GM12891 (cell line): Measurements from ENCODE around the gene CDC20.
"Not testable (repeated sequence)": the region's sequence is repeated elsewhere in the genome, so short reads cannot be mapped to it uniquely, and the experiment has no call there.

Experiments used
- DNase-seq: peaks from one replicate; pipeline ENCODE4 v3.0.0; 2011; ENCODE audit warnings: low spot score; ENCODE audit not compliant: insufficient read length
- FAIRE-seq: peaks from 2 replicates; lab custom pipeline; 2011; peaks lifted over from hg19 to GRCh38; lab: Jason Lieb, UNC
- PAX5 ChIP-seq: IDR thresholded peaks from 2 replicates; pipeline ENCODE4 v1.6.1; 2011; ENCODE audit warnings: low read length, moderate library complexity, mild to moderate bottlenecking; ENCODE audit not compliant: insufficient read depth, severe bottlenecking
- POLR2A ChIP-seq: IDR thresholded peaks from 2 replicates; pipeline ENCODE4 v1.6.1; 2011; ENCODE audit warnings: low read depth, low read length, control low read depth
- POLR2AphosphoS5 ChIP-seq: IDR thresholded peaks from 2 replicates; pipeline ENCODE4 v1.6.1; 2011; ENCODE audit warnings: low read depth, low read length, control low read depth
- POU2F2 ChIP-seq: IDR thresholded peaks from 2 replicates; pipeline ENCODE4 v1.6.1; 2011; ENCODE audit warnings: low read depth, mild to moderate bottlenecking, control low read depth, low read length, moderate library complexity
- SPI1 ChIP-seq: IDR thresholded peaks from 2 replicates; pipeline ENCODE4 v1.6.1; 2011; ENCODE audit warnings: low read depth, low read length, control low read depth
- TAF1 ChIP-seq: IDR thresholded peaks from 2 replicates; pipeline ENCODE4 v1.6.1; 2011; ENCODE audit warnings: low read depth, low read length, control low read depth

CDC20 gene

GRCh38 chr1:43365678-43366077 lies 6.9 kb downstream of the CDC20 start:
- FAIRE-seq, result no peak
- DNase-seq, result no peak
- TF ChIP-seq POLR2A (no peak), POU2F2 (no peak), PAX5 (no peak), TAF1 (no peak), SPI1 (no peak), POLR2AphosphoS5 (no peak)

GRCh38 chr1:43366179-43366578 lies 7.4 kb downstream of the CDC20 start:
- FAIRE-seq (no peak), DNase-seq (no peak)
- TF ChIP-seq POU2F2 (no peak), POLR2A (no peak), PAX5 (no peak), SPI1 (no peak), TAF1 (no peak), POLR2AphosphoS5 (no peak)

GRCh38 chr1:43366601-43367025 lies 7.8 kb downstream of the CDC20 start:
- no peak for FAIRE-seq
- no peak for DNase-seq
- TF ChIP-seq TAF1, result no peak
- TF ChIP-seq POU2F2, result no peak
- no peak for TF ChIP-seq POLR2AphosphoS5
- no peak for TF ChIP-seq SPI1
- TF ChIP-seq PAX5, result no peak
- no peak for TF ChIP-seq POLR2A

- FAIRE-seq (peak; percentile 82), DNase-seq (peak; percentile 76)
- TF ChIP-seq POU2F2 (no peak), POLR2A (0 out of 2 replicates have a peak, but pooled peaks have one; percentile 19)
These were observed 8.5 kb downstream of the CDC20 start for GRCh38 chr1:43367026-43367903.

GRCh38 chr1:43367904-43368645 lies 9.3 kb downstream of the CDC20 start, which contains the start of gene ELOVL1:
Gene ELOVL1 (minus strand): TSS chr1:43368011. CDS start chr1:43365609, 2,402 bp downstream.
- peak; percentile 92 for FAIRE-seq
- TF ChIP-seq SPI1 (peak; percentile 91), POLR2AphosphoS5 (peak; percentile 92), TAF1 (peak; percentile 71; the same call in 1 of the 2 replicates), POU2F2 (peak; percentile 69), PAX5 (no peak), POLR2A (peak; percentile 86)

GRCh38 chr1:43368646-43369020 lies 9.9 kb downstream of the CDC20 start:
- TF ChIP-seq TAF1, result no peak
- FAIRE-seq, result peak; percentile 35
- DNase-seq, result no peak

More at GRCh38 chr1:43367904-43368645, 9.3 kb downstream of the CDC20 start, which contains the start of gene ELOVL1:
- DNase-seq, result peak; percentile 98

GRCh38 chr1:43369779-43370178 lies 11.0 kb downstream of the CDC20 start:
- not testable (repeated sequence) for DNase-seq, FAIRE-seq

- TF ChIP-seq TAF1, result no peak
- TF ChIP-seq PAX5, result no peak
- TF ChIP-seq POU2F2, result no peak
- TF ChIP-seq POLR2A, result no peak
- no peak for TF ChIP-seq POLR2AphosphoS5
- TF ChIP-seq SPI1, result no peak
- no peak for FAIRE-seq
- DNase-seq, result no peak
These were observed 11.8 kb downstream of the CDC20 start for GRCh38 chr1:43370564-43370963.

GRCh38 chr1:43372172-43372571 lies 13.4 kb downstream of the CDC20 start:
- FAIRE-seq, result no peak

More at GRCh38 chr1:43372172-43372571, 13.4 kb downstream of the CDC20 start:
- DNase-seq, result no peak
- TF ChIP-seq PAX5 (no peak), SPI1 (no peak), POU2F2 (no peak), TAF1 (no peak), POLR2A (no peak), POLR2AphosphoS5 (no peak)
